ENCODE measurements around the gene IQSEC1. TPM values are rescaled to one million over a fixed set of nuclear protein-coding genes. Genes with fewer than 3 reads are reported as not detected.
A peak's percentile ranks its signal among the peaks of the same experiment; 100 is the strongest.

Gene IQSEC1
- polyA plus RNA-seq, 3 donors: 17.7 to 61.7 (median 30.3) TPM

DNA sequence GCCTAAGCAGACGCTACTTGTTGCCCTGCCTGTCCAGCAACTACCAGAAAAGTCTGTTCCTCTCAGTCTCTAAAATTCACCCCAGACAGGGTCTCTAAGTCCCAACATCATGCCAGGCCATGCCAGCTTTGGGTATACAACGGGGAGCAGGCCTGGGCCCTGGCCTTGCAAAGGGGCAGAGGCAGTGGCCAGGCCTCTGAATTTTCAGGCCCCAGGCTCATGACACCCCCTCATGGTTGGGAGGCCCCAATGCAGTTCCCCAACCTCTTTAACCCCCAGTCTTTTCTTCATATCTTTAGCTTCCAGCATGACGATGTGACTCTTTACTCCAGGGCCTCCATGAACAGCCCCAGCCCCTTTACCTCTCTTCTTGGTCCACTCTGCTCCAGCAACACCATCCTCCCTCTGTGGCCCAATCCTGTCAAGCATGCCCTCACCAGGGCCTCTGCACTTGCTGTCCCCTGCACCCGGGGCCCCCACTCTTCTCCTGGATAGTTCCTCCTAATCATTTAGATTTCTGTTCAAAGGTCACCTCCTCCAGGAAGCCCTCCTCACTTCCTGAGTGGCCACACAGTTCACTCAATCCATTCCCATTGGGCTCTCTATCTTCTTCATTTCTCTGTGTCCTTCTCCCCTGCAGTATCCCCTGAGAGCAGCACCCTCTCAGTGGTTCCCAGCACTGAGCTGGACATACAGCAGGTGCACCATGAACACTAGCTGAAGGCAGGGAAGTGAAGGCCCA is 4.8 kb downstream of the IQSEC1 start:
- Histone ChIP-seq H3K9ac (ENCODE audit: insufficient read depth, low read length, poor library complexity, severe bottlenecking) (no peak overlapping the region), H3K36me3 (replicated peaks in 1 of 2; ENCODE audit: control insufficient read depth in 1 of 2, insufficient read depth in 2 of 2, low read length in 2 of 2) (no peaks in the 10 kb centered on the region), H3K27ac (ENCODE audit: low read depth in 1 of 2, low read length in 2 of 2) (no peak overlapping the region), H3K4me1 (ENCODE audit: control insufficient read depth in 1 of 2, insufficient read depth in 2 of 2, low read length in 2 of 2) (peaks cover 23 to 25% of the 10 kb centered on the region in 2 donors), H3K27me3 (ENCODE audit: control insufficient read depth in 2 of 2, insufficient read depth in 2 of 2, low read length in 2 of 2) (peaks cover 5 to 19% of the 10 kb centered on the region in 2 donors), H2AFZ (ENCODE audit: insufficient read depth, low read depth, low read length, poor library complexity, severe bottlenecking) (no peak overlapping the region), H3K4me2 (replicated peaks; ENCODE audit: extremely low read depth, low read length, poor library complexity, severe bottlenecking) (no peak overlapping the region), H3K9me3 (replicated peaks in 1 of 2; ENCODE audit: control insufficient read depth in 1 of 2, insufficient read depth in 1 of 2, low read length in 2 of 2) (peaks cover 0 to under 1% of the 10 kb centered on the region in 2 donors), H3K4me3 (replicated peaks in 1 of 3; ENCODE audit: low read depth in 2 of 3, low read length in 3 of 3) (no peak overlapping the region), H3K79me2 (ENCODE audit: insufficient read depth, low read length) (no peaks in the 10 kb centered on the region), H4K20me1 (ENCODE audit: insufficient read depth, low read length) (no peaks in the 10 kb centered on the region)
- peaks cover 11 to 29% (median 21%) of the 10 kb centered on the region in 3 donors for H3K27me3 Mint-ChIP-seq (ENCODE audit: low read depth in 3 of 3)
- H3K4me3 Mint-ChIP-seq: no peak overlapping the region
- H3K27ac Mint-ChIP-seq: peak overlapping the region in 4 of 7 donors; percentile 52 to 63 (median 61)
- DNase-seq: no peak
- 67% methylated on average over 3 of the region's 4 CpGs for WGBS (ENCODE audit: insufficient coverage)
- H3K9me3 Mint-ChIP-seq: peaks cover 0 to 5% (median 2%) of the 10 kb centered on the region in 7 donors
- peaks cover 41% of the 10 kb centered on the region for H3K4me1 Mint-ChIP-seq
- TF ChIP-seq CTCF (IDR thresholded peaks at IDR 0.05): no peak
- intact Hi-C loops (cut with micrococcal nuclease): no loop called here
- H3K36me3 Mint-ChIP-seq: peaks cover 0 to 6% of the 10 kb centered on the region in 2 donors

GRCh38 chr3:13067778-13068177 is 5.5 kb downstream of the IQSEC1 start:
- Histone ChIP-seq H3K36me3 (replicated peaks in 1 of 2; ENCODE audit: control insufficient read depth in 1 of 2, insufficient read depth in 2 of 2, low read length in 2 of 2) (no peaks in the 10 kb centered on the region), H3K4me3 (replicated peaks in 1 of 3; ENCODE audit: low read depth in 2 of 3, low read length in 3 of 3) (no peak overlapping the region), H2AFZ (ENCODE audit: insufficient read depth, low read depth, low read length, poor library complexity, severe bottlenecking) (no peak overlapping the region), H3K79me2 (ENCODE audit: insufficient read depth, low read length) (no peaks in the 10 kb centered on the region), H4K20me1 (ENCODE audit: insufficient read depth, low read length) (no peaks in the 10 kb centered on the region), H3K4me1 (ENCODE audit: control insufficient read depth in 1 of 2, insufficient read depth in 2 of 2, low read length in 2 of 2) (peaks cover 16 to 25% of the 10 kb centered on the region in 2 donors), H3K9me3 (replicated peaks in 1 of 2; ENCODE audit: control insufficient read depth in 1 of 2, insufficient read depth in 1 of 2, low read length in 2 of 2) (no peaks in the 10 kb centered on the region), H3K27me3 (ENCODE audit: control insufficient read depth in 2 of 2, insufficient read depth in 2 of 2, low read length in 2 of 2) (peaks cover 3 to 13% of the 10 kb centered on the region in 2 donors), H3K9ac (ENCODE audit: insufficient read depth, low read length, poor library complexity, severe bottlenecking) (no peak overlapping the region), H3K27ac (ENCODE audit: low read depth in 1 of 2, low read length in 2 of 2) (no peak overlapping the region), H3K4me2 (replicated peaks; ENCODE audit: extremely low read depth, low read length, poor library complexity, severe bottlenecking) (no peak overlapping the region)
- Mint-ChIP-seq H3K4me3 (no peak overlapping the region), H3K27me3 (ENCODE audit: low read depth in 3 of 3) (peaks cover 8 to 23% (median 14%) of the 10 kb centered on the region in 3 donors), H3K9me3 (peaks cover 0 to 3% (median 2%) of the 10 kb centered on the region in 7 donors), H3K4me1 (peaks cover 39% of the 10 kb centered on the region), H3K27ac (no peak overlapping the region), H3K36me3 (peaks cover 0 to 4% of the 10 kb centered on the region in 2 donors)
- TF ChIP-seq CTCF (IDR thresholded peaks at IDR 0.05): no peak
- DNase-seq: no peak
- 100% methylated on average over 4 of the region's 4 CpGs for WGBS (ENCODE audit: insufficient coverage)
- intact Hi-C loops (cut with micrococcal nuclease): no loop called here
